Measurements from ENCODE around the gene ZNF557.

The ZNF557 gene

DNA sequence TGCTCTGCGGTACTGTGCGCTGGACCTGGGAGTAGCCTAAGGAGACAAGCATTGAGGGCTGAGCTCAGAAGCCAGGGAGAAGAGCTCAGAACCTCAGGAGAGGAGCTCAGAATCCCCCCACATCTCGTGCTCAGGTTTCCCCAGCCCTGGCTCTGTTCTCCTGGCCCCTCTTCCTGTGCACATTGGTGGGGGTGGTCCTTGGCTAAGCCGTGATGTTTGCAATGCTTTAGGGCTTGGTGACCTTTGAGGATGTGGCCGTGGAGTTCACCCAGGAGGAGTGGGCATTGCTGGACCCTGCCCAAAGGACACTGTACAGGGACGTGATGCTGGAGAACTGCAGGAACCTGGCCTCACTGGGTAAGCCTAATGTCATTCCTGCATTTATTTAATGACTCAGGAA is 6.6 kb downstream of the ZNF557 start:
- no peak for DNase-seq

DNA sequence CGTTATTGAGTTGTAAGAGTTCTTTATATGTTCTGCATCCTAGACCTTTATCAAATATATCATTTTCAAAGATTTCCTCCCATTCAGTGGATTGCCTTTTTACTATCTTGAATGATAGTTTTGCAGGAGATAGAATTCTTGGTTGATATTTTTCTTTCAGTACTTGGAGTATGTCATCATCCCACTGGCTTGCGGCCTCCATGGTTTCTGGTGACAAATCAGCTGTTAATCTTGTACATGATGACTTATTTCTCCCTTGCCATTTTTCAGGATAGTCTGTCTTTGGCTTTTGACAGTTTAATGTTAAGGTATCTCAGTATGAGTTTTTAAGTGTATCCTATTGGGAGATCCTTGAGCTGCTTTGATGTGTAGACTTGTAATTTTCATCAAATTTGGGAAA is 8.5 kb downstream of the ZNF557 start:
- DNase-seq = no peak

DNA sequence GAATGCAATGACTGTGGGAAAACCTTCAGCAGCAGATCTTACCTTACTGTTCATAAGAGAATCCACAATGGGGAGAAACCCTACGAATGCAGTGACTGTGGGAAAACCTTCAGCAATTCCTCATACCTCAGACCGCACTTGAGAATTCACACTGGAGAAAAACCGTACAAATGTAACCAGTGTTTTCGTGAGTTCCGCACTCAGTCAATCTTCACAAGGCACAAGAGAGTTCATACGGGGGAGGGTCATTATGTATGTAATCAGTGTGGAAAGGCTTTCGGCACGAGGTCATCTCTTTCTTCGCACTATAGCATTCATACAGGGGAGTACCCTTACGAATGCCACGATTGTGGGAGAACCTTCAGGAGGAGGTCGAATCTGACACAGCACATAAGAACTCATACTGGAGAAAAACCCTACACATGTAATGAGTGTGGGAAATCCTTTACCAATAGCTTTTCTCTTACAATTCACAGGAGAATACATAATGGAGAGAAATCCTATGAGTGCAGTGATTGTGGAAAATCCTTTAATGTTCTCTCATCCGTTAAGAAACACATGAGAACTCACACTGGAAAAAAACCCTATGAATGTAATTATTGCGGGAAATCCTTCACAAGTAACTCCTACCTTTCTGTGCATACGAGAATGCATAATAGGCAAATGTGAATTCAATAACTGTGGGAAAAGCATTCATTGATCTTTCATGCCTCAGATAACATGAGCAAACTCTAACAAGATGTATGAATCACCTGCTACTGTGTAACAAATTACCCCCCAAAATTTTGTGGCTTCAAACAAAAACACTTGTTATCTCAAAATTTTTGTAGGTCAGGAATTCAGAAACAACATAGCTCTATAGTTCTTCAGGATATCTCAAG is 13.8 kb downstream of the ZNF557 start:
- DNase-seq = no peak

DNA sequence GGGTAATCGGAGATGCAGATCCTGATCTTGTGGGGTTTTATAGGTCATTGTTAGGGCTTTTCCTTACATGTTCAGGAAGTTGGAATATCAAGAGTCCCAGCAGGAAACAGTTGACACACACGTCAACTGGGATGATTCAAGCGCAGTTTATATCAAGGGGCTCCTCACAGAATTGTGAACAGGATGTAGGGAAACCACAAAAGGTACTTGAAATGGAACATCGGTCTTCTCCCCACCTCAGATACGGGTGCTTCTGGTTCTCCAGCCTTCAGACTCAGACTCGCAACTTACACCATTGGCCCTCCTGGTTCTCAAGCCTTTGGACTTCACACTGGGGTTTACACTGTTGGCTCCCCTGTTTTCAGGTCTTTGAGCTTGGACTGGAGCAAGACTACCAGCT is 19.5 kb downstream of the ZNF557 start:
- no peak for DNase-seq

DNA sequence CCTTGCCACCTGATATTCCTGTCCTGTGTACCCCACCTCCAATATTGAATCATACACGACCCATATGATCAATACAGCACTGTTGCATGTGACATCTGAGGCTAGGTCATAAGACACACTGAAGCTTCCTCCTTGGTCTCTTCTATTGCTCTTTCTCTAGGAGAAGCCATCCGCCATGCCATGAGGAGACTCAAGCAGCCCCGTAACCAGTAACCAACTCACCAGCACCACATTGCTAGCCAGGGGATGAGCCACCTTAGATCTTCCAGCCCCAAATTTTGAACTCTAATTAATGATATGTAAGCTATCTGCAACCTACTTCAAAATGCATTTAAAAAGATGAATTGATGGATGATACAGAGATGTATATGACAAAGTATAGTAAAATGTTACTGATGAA is 28.6 kb downstream of the ZNF557 start:
- DNase-seq = no peak

DNA sequence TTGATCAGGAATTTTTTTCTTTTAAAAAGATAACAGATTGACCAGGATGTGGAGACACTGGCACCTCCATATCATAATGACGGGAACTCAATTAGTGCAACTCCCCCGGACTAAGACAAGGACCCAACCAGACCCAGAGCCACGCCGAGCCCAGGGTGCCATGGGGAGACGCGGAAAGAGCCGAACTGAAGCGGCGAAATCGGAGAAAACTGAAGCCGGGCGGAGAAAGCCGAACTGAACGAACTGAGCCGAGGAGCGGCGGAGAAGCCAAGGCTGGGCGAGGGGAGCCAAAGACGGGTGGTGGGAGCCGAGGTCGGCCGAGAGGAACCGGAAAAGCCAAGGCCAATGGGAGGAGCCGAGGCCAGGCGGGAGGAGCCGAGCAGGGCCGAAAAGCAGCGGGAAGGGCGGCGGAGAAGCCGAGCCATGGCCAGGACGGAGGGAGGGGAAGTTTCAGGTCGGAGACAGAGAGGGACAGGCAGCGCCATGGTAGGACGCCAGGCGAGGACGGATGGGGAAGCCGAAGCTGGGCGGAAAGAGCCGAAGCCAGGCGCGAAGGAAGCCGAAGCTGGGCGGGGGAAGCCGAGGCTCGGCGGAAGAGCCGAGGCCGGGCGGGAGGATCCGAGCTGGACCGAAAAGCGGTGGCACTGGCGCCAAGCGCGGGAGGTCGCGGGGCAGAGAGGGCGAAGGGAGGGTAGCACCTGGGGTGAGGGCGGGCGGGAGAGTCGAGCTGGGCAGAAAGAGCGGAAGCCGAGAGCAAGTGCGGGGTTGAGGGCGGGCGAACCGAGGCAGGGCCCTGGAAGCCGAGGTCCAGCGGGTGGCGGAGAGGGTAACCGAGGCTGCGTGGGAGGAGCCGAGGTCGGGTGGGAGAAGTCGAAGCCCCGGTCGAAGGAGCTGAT is 29.4 kb downstream of the ZNF557 start:
- peak; percentile 88 for DNase-seq

DNA sequence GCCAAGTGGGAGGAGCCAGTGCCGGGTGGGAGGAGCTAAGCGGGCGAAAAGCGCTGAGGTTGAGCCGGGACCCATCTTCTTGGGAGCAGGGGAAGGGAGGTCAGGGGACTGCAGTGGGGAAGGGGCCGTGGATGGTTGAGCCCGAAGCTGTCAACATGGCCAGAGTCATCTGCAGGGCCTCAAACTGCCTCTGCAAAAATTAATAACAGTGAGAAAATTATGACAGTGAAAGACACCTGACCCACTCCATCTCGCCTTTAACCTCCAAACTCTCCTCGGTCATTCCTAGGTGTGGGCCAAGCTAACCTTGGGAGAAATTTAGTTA is 30.1 kb downstream of the ZNF557 start:
- peak; percentile 59 for DNase-seq

DNA sequence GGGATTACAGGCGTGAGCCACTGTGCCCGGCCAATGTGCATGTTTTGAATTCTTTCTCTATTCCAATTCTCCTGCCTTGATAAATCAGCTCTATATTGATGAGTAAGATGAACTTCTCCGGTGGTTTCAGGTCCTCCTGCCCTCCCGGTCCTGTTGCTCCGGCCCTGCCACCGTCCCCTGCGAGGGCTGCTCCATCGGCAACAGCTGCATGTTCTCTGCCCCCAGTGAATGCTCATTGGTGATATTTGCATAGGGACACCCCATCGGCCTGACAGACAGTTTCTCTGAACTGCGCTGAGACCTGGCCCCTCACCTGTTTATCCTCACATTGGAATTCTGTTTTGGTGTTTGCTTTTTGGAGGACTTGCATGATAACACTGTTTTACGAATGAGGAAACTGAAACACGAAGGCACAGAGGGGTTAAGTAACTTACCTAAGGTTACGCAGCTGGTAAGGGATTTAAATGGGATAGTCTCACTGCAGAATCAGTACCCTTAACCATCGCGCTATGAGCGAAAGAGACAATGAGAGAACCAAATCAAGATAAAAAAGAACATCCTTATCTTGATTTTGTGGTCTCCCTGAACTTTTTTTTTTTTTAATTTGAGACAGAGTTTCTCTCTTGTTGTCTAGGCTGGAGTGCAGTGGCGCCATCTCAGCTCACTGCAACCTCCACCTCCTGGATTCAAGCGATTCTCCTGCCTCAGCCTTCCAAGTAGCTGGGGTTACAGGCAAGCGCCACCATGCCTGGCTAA is 32.2 kb downstream of the ZNF557 start:
- DNase-seq = peak; percentile 6

DNA sequence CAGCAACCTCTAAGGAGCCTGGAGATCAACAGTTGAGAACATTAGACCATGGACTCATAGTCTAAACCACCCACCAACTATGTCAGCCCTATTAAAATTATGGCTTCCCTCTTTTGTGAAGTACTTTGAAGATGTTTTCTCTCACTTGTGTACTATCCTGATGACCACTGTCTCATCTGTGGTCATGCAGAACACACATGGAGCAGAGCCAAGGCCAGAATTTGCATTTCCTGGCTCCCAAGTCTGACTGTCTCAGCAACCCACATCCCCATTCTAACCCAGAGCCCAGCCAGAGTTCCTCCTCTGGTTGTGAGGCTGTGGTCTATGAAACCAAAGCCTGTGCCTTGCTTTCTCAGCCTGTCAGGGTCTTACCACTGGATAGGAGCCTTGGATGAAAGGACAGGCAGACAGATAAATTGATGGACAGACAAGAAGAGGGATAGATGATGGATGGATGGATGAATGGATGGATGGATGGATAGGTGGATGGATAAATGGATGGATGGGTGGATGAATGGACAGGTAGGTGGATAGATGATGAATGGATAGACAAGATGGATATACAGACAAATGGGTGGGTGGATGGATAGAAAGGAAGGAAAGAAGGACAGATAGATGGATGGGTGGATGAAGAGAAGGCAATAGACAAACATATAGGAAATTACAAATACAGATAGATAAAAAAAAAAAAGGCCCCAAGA is 35.4 kb downstream of the ZNF557 start:
- DNase-seq = no peak

DNA sequence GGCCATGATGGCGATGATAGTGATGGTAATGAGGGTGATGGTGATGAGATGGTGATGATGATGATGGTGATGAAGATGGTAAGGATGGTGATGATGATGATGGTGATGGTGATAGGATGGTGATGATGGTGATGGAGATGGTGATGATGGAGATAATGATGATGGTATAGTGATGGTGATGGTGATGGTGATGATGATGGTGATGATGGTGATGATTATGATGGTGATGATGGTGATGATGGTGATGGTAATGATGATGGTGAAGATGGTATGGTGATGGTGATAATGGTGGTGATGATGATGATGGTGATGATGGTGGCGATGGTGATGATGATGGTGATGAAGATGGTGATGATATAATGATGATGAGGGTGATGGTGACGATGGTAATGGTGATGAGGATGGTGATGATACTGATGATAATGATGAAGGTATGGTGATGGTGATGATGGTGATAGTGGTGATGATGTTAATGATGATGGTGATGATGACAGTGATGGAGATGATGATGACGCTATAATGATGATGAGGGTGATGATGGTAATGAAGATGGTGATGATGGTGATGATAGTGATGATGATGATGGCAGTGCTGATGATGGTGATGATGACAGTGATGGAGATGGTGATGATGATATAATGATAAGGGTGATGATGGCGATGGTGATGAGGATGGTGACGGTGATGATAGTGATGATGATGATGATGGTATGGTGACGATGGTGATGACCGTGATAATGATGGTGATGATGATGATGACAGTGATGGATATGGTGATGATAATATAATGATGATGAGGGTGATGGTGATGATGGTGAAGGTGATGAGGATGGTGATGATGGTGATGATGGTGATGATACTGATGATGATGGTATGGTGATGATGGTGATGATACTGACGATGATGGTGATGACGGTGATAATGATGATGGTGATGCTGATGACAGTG is 37.5 kb downstream of the ZNF557 start:
- DNase-seq = no peak

DNA sequence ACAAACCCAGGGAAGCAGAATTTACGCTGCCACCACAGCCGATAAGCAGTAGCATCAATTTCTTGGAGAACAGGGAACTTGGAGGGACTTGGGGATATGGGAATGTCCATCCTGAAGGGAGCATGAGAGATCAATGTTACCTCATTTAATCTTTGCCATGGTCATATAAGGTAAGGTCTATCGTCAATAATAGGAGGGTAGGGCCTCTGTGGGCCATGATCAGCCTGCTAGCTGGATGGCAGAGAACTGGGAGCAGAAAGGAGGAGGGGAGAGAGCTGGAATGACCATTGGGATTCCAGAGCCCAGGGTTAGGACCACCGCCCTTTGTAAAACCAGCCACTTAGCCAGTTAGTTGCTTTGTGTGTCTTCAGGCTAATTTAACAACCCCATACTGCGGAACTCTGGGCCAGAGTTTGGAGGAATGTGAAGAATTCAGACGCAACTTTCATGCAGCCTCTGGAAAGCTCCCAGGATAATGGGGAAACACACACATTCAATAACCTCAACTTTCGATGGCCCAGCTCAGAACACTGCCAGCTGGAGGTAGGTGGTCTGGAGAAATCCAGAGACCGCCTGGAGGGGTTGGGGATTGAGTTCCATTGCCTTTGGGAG is 40.3 kb downstream of the ZNF557 start:
- no peak for DNase-seq

DNA sequence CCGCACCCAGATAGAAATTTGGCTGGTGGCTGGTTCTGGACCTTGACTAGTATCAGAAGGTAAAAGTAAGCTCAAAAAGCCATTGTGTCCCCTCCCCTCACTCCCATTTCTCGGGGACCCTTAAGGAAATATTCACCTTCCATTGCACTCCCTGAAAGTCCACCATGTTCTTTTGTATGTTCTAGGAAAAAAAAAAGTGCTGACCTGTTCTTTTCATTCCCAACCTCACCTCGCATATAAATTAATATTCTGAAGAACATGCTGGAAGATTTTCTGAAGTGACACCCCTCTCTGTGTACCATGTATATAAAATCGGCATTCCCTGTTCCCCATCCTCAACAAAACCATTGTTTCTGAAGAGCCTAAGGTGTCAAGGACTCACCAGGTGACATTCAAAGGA is 43.2 kb downstream of the ZNF557 start:
- no peak for DNase-seq

DNA sequence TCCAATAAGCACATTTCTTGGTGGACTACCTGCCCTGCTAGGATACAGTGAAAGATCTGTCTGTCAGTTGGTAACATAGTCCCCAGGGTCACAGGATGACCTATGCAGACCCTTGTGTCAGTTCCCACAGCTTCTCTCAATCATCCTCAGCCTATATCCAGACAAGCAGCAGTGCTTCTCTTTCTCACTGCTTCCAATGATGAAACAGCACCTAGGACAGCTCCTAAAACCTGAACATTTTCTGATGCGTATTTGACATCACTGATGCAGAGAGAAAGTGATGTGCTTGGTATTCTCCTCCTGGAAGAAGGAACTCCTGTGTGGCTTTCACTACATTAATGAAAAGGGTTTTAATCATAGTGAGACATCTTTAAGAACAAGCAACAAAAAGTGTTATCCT is 43.7 kb downstream of the ZNF557 start:
- no peak for DNase-seq

DNA sequence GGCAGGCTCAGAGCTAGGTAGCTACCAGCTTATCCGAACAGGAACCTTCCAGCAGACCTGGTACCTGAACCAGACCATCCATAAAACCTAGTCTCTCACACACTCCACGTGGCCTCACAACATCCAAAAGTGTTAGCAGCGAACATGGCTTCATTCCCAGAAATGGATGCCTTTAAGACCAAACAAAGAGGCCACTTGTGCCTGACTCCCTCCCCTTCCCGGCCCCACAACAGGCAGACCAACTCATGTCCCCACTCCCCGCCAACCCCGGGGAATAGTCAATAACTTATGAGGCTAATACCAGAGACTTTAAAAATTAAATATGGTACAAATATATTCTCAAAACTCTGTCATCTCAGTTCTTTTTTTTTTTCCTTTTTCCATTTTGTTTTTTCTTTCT is 46.2 kb downstream of the ZNF557 start:
- DNase-seq = no peak

DNA sequence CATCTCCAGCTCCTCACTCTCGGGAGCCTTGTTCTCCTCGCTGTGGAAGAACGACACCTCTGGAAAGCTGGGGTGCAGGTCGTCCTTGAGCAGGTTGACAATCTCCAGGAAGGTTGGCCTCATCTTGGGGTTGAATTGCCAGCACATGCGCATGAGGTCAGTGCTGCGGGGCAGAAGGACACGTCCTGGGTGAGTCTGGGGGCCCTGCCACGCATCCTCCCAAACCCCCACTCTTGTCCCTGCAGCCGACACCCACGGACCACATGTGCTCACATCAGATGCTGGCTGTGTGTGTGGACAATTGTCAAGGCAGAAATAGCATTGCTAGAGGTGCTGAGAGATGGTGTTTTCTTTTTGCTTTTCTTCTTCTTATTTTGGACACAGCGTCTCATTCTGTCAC is 47.7 kb downstream of the ZNF557 start:
- no peak for DNase-seq

DNA sequence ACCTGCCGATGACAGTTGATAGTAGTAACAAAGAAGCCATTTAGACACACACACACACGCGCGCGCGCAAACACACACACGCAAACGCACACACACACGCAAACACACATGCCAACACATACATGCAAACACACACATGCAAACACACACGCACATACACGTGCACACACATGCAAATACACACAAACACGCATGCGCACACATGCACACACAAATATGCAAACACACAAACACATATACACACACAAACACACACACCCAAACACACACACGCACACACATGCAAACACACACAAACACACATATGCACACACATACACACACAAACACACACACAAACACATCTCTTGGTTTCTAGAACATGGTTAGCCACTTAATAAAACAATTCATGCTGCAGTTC is 50.1 kb downstream of the ZNF557 start:
- DNase-seq = no peak

DNA sequence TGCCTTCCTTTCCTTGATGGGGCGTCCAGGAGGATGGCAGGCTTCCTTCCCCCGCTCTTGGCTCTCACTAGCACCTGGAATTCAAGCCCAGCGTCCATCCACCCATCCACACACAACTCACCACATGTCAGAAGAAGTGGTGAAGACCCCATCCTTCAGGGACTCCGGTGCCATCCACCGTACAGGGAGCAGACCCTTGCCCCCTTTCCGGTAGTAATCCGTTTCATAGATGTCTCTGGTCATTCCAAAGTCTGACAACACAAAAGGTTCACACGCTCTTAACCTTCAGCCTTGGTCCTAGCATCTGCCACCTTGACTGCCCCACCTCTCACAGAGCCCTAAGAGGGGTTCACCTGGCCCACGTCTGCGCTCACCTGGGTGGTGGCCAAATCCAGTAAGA is 51.0 kb downstream of the ZNF557 start:
- DNase-seq = no peak

DNA sequence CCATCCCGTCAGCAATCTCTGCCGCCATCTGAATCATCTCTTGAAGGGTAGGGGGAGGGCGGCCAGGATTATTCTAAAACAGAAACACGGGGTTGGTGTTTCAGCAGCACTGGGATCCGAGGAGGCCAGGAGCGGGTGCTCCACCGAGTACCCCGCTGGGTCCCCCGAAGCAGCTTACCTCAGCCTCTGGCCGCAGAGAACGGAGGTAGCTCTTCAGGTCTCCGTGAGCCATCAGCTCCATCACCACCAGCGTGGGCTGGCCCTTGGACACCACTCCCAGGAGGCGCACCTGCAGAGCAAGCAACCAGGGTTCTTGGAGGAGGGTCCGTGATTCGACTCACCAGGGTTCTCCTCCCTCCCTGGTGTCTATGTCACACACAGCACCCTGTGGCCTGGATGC is 53.2 kb downstream of the ZNF557 start:
- DNase-seq = no peak

DNA sequence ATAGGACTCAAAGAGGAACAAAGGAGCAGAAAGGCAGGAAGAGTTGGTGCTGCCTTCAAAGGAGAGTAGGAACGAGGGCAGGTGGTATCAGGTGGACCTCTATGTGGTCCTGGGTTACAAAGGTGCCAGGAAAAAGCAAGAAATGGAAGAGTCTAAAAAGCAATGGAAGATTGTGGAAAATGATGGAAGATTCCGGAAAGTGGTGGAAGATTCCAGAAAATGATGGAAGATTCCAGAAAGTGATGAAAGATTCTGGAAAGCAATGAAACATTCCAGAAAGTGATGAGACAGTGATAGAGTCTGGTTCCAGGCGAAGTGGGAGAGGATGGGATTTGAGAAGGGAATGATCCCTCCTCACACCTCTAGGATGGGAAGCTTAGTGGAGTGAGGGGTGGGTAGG is 55.3 kb downstream of the ZNF557 start:
- no peak for DNase-seq

DNA sequence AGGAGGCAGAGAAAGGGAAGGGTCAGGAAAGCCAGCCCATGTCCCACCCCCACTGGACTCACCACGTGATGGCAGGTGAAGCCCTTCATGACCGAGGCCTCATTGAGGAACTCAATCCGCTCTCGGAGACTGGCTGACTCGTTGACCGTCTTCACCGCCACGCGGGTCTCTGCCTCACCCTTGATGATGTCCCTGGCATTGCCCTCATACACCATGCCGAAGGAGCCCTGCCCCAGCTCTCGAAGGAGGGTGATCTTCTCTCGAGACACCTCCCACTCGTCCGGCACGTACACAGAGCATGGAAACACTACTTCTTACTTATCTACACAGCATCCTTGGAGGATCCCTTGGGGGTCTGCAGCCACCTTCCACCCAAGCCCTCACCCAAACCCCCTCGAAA is 55.7 kb downstream of the ZNF557 start:
- DNase-seq = no peak

DNA sequence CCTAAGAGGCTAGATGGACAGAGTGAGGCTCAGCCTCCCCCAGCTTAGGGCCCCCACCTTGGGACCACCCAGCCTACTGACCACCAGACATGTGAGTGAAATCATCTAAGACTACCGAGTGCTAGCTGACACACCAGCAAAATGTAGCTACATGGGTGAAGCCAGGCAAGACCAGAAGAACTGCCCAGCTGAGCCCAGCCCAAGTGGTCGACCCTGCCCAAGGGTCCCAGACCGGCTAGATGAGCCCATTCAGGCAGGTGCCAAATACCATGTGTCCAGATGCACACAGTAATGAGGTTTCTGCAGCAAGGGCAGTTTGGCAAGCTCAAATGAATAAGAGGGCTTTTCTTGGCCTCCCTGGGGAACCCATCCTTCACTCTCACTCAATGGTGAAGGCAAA is 56.6 kb downstream of the ZNF557 start:
- no peak for DNase-seq

Measured in activated CD4-positive, alpha-beta T cell treated with anti-CD3 and anti-CD28 coated beads, Interleukin-2, amount 50 U/mL, for 1 hour (primary cell).